Mucosa of descending colon (tissue), 3 donors: ENCODE data around the gene POU3F1. TPM values are rescaled to one million over a fixed set of nuclear protein-coding genes. Genes with fewer than 3 reads are reported as not detected.

ENCODE experiments used
- ATAC-seq: fragments of 200-7000 bp; cut with Tn5 transposase; one replicate; pipeline ENCODE4 v1.9.1; 2020; ENCODE audit warnings: mild to moderate bottlenecking, moderate library complexity
- DNase-seq, 3 donors: peaks; one replicate each; pipeline ENCODE4 v3.0.0-alpha.2; 2020
- H3K36me3 ChIP-seq: fragments of 200-600 bp; one replicate; pipeline ENCODE4 v1.8.0; 2021; ENCODE audit warnings: low read depth, mild to moderate bottlenecking
- H3K4me1 ChIP-seq: fragments of 200-600 bp; one replicate; pipeline ENCODE4 v1.8.0; 2021; ENCODE audit warnings: low read depth, mild to moderate bottlenecking
- H3K4me3 ChIP-seq: fragments of 200-600 bp; one replicate; pipeline ENCODE4 v1.8.0; 2021; ENCODE audit warnings: mild to moderate bottlenecking
- H3K9me3 ChIP-seq: fragments of 200-600 bp; one replicate; pipeline ENCODE4 v1.8.0; 2021; ENCODE audit warnings: mild to moderate bottlenecking
- CTCF ChIP-seq: fragments of 200-600 bp; IDR thresholded peaks from one replicate; pipeline ENCODE4 v1.8.0; 2022; ENCODE audit warnings: antibody characterized with exemption, mild to moderate bottlenecking
- intact Hi-C, 2 donors: fragments of 100-400 bp; cut with DNase I in 1 of 2; cut with micrococcal nuclease in 1 of 2; formaldehyde crosslinking; loops; one replicate each; pipeline versions ENCODE4 v1.11.0 to v1.11.1; 2022; cut with DNase I, micrococcal nuclease
- total RNA-seq, 3 donors: library from RNA; stranded (reverse); fragmentation: NEBNext Ultra II Directional in 2 of 3; extraction: Animal tissue kit (Norgen Biotek cat#: 25700) in 2 of 3; gene quantifications; one replicate each; pipeline versions ENCODE4 v1.2.1 to v1.2.4, GENCODE V29; 2021 to 2023
- donor health status: DM: no; HTN: no; CAD: no; lungs with moderate emphysema.
- donor health status: DM: no; HTN: no; CAD: no.
- donor health status: DM: no; HTN: yes; CAD: no.

POU3F1 gene
- total RNA-seq, 3 donors from 2014 or later, result not detected

GRCh38 chr1:38045401-38046332 is 926 bp downstream of the POU3F1 start:
- Histone ChIP-seq H3K4me1 (peaks cover 11% of the 10 kb centered on the region), H3K36me3 (no peaks in the 10 kb centered on the region), H3K4me3 (no peak overlapping the region), H3K9me3 (no peaks in the 10 kb centered on the region)
- ATAC-seq (no peak), DNase-seq (peak in 1 of 3 donors; percentile 53)
- TF ChIP-seq CTCF, result no peak
- intact Hi-C loops, result loop anchor here in 1 of 2 donors (10.0 kb wide), 1 partner anchor 789 kb away; no protein-coding TSS in a partner anchor

GRCh38 chr1:38044221-38045215 is 2.1 kb downstream of the POU3F1 start:
- Histone ChIP-seq H3K4me3 (no peak overlapping the region), H3K36me3 (no peaks in the 10 kb centered on the region), H3K9me3 (no peaks in the 10 kb centered on the region), H3K4me1 (peaks cover 11% of the 10 kb centered on the region)
- no peak for ATAC-seq
- DNase-seq, result no peak
- intact Hi-C loops, result loop anchor here in 1 of 2 donors (10.0 kb wide), 1 partner anchor 790 kb away; no protein-coding TSS in a partner anchor
- no peak for TF ChIP-seq CTCF

GRCh38 chr1:38043036-38043747 is 3.4 kb downstream of the POU3F1 start:
- no peak for DNase-seq
- Histone ChIP-seq H3K4me1 (peaks cover 11% of the 10 kb centered on the region), H3K9me3 (no peaks in the 10 kb centered on the region), H3K4me3 (no peak overlapping the region), H3K36me3 (no peaks in the 10 kb centered on the region)
- intact Hi-C loops, result loop anchor here in 1 of 2 donors (10.0 kb wide), 1 partner anchor 792 kb away; no protein-coding TSS in a partner anchor
- no peak for TF ChIP-seq CTCF
- ATAC-seq, result no peak

- ATAC-seq, result no peak
- Histone ChIP-seq H3K4me1 (peaks cover 11% of the 10 kb centered on the region), H3K4me3 (no peak overlapping the region), H3K36me3 (no peaks in the 10 kb centered on the region), H3K9me3 (no peaks in the 10 kb centered on the region)
- no peak for DNase-seq
- no peak for TF ChIP-seq CTCF
- intact Hi-C loops, result loop anchor here in 1 of 2 donors (10.0 kb wide), 1 partner anchor 793 kb away; no protein-coding TSS in a partner anchor
These were observed 4.4 kb downstream of the POU3F1 start for GRCh38 chr1:38041936-38042834.
